ENCODE results near the gene EAPP.

GRCh38 chr14:34478261-34478660, 61.2 kb downstream of the EAPP start:
- TF ChIP-seq MAX (IDR thresholded peaks at IDR 0.05) (no peak), EP300 (IDR thresholded peaks at IDR 0.05; ENCODE audit: borderline replicate concordance) (no peak), TAF1 (IDR thresholded peaks at IDR 0.05; ENCODE audit: low read depth) (no peak), REST (IDR thresholded peaks at IDR 0.05; ENCODE audit: low read depth) (no peak), CEBPB (IDR thresholded peaks at IDR 0.05) (no peak), RAD21 (IDR thresholded peaks at IDR 0.05; ENCODE audit: low read depth) (no peak), ZBTB7A (IDR thresholded peaks at IDR 0.05; ENCODE audit: low read depth) (no peak), USF1 (IDR thresholded peaks at IDR 0.05) (no peak), TCF12 (IDR thresholded peaks at IDR 0.05; ENCODE audit: low read depth) (no peak), CREB1 (IDR thresholded peaks at IDR 0.05; ENCODE audit: low read depth) (no peak), TEAD4 (IDR thresholded peaks at IDR 0.05) (no peak)

Data from Ishikawa (cell line).